SK-N-SH treated with all-trans-retinoic acid at 6 μM for 48 hours (cell line): ENCODE results near the gene NCDN.

Experiments used
- ATAC-seq: fragments of 200-7000 bp; cut with Tn5 transposase; 3 replicates; pipeline ENCODE4 v1.9.1; 2020; ENCODE audit warnings: mild to moderate bottlenecking, moderate library complexity
- ARNTL ChIP-seq: fragments of 450-650 bp; formaldehyde crosslinking; IDR thresholded peaks from 2 replicates; pipeline ENCODE4 v1.5.0; 2020; ENCODE audit warnings: low read depth, mild to moderate bottlenecking, moderate library complexity, borderline replicate concordance
- BACH2 ChIP-seq: fragments of 250-450 bp; sonication (Bioruptor Pico); IDR thresholded peaks from 2 replicates; pipeline ENCODE4 v1.9.0; 2021; ENCODE audit warnings: mild to moderate bottlenecking, borderline replicate concordance
- CSDC2 ChIP-seq: fragments of 250-450 bp; sonication (Bioruptor Pico); IDR thresholded peaks from 2 replicates; pipeline ENCODE4 v1.5.0; 2020; ENCODE audit warnings: mild to moderate bottlenecking, moderate library complexity
- ESRRG ChIP-seq: fragments of 250-450 bp; sonication (Bioruptor Pico); IDR thresholded peaks from 2 replicates; pipeline ENCODE4 v1.6.1; 2021; ENCODE audit warnings: mild to moderate bottlenecking
- GLIS3 ChIP-seq: fragments of 250-450 bp; sonication (Bioruptor Pico); IDR thresholded peaks from 2 replicates; pipeline ENCODE4 v1.5.0; 2020; ENCODE audit warnings: mild to moderate bottlenecking, moderate library complexity
- ISL1 ChIP-seq: fragments of 250-450 bp; sonication (Bioruptor Pico); IDR thresholded peaks from 2 replicates; pipeline ENCODE4 v2.1.2; 2022; ENCODE audit warnings: mild to moderate bottlenecking, moderate library complexity
- PPARA ChIP-seq: fragments of 250-450 bp; sonication (Bioruptor Pico); IDR thresholded peaks from 2 replicates; pipeline ENCODE4 v1.5.0; 2020; ENCODE audit warnings: mild to moderate bottlenecking, borderline replicate concordance
- RARB ChIP-seq: fragments of 250-450 bp; sonication (Bioruptor Pico); IDR thresholded peaks from 2 replicates; pipeline ENCODE4 v1.8.0; 2021; ENCODE audit warnings: mild to moderate bottlenecking, moderate library complexity
- SNAI2 ChIP-seq: fragments of 250-450 bp; sonication (Bioruptor Pico); IDR thresholded peaks from 2 replicates; pipeline ENCODE4 v1.5.0; 2020; ENCODE audit warnings: mild to moderate bottlenecking, moderate library complexity
- TCF4 ChIP-seq: fragments of 250-450 bp; sonication (Bioruptor Pico); IDR thresholded peaks from 2 replicates; pipeline ENCODE4 v1.8.0; 2021; ENCODE audit warnings: mild to moderate bottlenecking, moderate library complexity, borderline replicate concordance
- TOX ChIP-seq: fragments of 250-450 bp; sonication (Bioruptor Pico); IDR thresholded peaks from 2 replicates; pipeline ENCODE4 v1.8.0; 2021; ENCODE audit warnings: mild to moderate bottlenecking, moderate library complexity, borderline replicate concordance
- ZC3H10 ChIP-seq: fragments of 250-450 bp; sonication (Bioruptor Pico); IDR thresholded peaks from 2 replicates; pipeline ENCODE4 v1.5.1; 2021; ENCODE audit warnings: mild to moderate bottlenecking, moderate library complexity
- ZFP3 ChIP-seq: fragments of 250-450 bp; sonication (Bioruptor Pico); IDR thresholded peaks from 2 replicates; pipeline ENCODE4 v1.5.0; 2020; ENCODE audit warnings: mild to moderate bottlenecking, moderate library complexity
- ZFP30 ChIP-seq: fragments of 450-650 bp; formaldehyde crosslinking; IDR thresholded peaks from 2 replicates; pipeline ENCODE4 v1.5.0; 2022; ENCODE audit warnings: mild to moderate bottlenecking, moderate library complexity
- ZNF565 ChIP-seq: fragments of 450-650 bp; formaldehyde crosslinking; conservative IDR thresholded peaks from 2 replicates; pipeline ENCODE4 v1.5.0; 2020; ENCODE audit warnings: low read depth, mild to moderate bottlenecking, moderate library complexity
- ZNF70 ChIP-seq: fragments of 450-650 bp; formaldehyde crosslinking; IDR thresholded peaks from 2 replicates; pipeline ENCODE4 v1.5.0; 2020; ENCODE audit warnings: mild to moderate bottlenecking, moderate library complexity
- ZNF8 ChIP-seq: fragments of 450-650 bp; formaldehyde crosslinking; IDR thresholded peaks from 2 replicates; pipeline ENCODE4 v1.5.0; 2020; ENCODE audit warnings: mild to moderate bottlenecking, moderate library complexity
- TF ChIP-seq, protein P1 (sequence below): fragments of 250-450 bp; sonication (Bioruptor Pico); IDR thresholded peaks from 2 replicates; pipeline ENCODE4 v1.8.0; 2020; ENCODE audit warnings: mild to moderate bottlenecking, moderate library complexity, borderline replicate concordance
- TF ChIP-seq, protein P2 (sequence below): fragments of 250-450 bp; sonication (Bioruptor Pico); IDR thresholded peaks from 2 replicates; pipeline ENCODE4 v1.5.1; 2021; ENCODE audit warnings: mild to moderate bottlenecking, moderate library complexity
- TF ChIP-seq, protein P3 (sequence below): fragments of 250-450 bp; sonication (Bioruptor Pico); IDR thresholded peaks from 2 replicates; pipeline ENCODE4 v1.5.1; 2020; ENCODE audit warnings: low read depth, mild to moderate bottlenecking, moderate library complexity
- TF ChIP-seq, protein P4 (sequence below): fragments of 250-450 bp; sonication (Bioruptor Pico); IDR thresholded peaks from 2 replicates; pipeline ENCODE4 v1.5.0; 2020; ENCODE audit warnings: mild to moderate bottlenecking, moderate library complexity

The NCDN gene

DNA sequence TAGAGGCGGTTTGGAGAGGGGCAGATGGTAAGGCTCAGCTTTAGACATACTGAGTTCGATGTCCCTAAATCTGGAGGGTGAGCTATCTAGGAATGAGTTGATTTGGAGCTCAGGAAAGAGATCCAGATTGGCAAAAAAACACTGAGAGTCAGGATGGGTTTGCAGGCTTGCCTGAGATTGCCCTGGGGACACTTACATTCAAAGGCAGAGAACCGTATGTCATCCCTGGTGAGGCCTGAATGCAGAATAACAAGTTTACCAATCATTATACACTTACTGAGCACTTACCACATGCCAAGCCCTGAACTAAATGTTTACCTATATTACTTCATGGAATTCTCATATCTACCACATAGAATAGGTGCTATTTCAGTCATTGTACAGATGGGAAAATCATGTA, 43.0 kb downstream of the NCDN start:
- TF ChIP-seq PPARA (no peak), ARNTL (CRISPR knock-in tag) (no peak), SNAI2 (CRISPR knock-in tag) (no peak), ZNF8 (no peak), TOX (CRISPR knock-in tag) (no peak)
- TF ChIP-seq, protein P1, sequence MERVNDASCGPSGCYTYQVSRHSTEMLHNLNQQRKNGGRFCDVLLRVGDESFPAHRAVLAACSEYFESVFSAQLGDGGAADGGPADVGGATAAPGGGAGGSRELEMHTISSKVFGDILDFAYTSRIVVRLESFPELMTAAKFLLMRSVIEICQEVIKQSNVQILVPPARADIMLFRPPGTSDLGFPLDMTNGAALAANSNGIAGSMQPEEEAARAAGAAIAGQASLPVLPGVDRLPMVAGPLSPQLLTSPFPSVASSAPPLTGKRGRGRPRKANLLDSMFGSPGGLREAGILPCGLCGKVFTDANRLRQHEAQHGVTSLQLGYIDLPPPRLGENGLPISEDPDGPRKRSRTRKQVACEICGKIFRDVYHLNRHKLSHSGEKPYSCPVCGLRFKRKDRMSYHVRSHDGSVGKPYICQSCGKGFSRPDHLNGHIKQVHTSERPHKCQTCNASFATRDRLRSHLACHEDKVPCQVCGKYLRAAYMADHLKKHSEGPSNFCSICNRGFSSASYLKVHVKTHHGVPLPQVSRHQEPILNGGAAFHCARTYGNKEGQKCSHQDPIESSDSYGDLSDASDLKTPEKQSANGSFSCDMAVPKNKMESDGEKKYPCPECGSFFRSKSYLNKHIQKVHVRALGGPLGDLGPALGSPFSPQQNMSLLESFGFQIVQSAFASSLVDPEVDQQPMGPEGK (CRISPR knock-in tag) = no peak
- TF ChIP-seq, all 23 proteins: peak for 0
- ATAC-seq = no peak

DNA sequence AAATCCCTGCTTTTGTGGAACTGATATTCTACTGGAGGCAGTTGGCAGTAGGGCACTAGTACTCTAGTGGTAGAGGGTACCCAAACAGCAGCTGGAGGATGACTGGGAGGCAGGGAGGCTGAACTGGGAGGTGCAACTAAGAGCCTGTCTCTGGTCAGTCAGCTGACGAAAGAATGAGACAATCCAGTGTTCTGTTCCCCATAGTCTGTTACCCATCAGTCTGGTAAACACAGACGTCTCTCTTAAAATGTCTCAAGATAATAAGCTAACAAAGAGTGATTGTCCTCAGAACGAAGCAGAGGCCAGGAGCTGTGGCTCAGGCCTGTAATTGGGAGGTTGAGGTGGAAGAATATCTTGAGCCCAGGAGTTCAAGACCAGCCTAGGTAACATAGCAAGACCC, 45.9 kb downstream of the NCDN start:
- ATAC-seq = no peak
- TF ChIP-seq RARB (CRISPR knock-in tag) (no peak), ESRRG (CRISPR knock-in tag) (no peak), TCF4 (CRISPR knock-in tag) (no peak), ZNF70 (no peak), ISL1 (CRISPR knock-in tag) (no peak), ZC3H10 (no peak), BACH2 (CRISPR knock-in tag) (no peak)
- TF ChIP-seq, protein P2, sequence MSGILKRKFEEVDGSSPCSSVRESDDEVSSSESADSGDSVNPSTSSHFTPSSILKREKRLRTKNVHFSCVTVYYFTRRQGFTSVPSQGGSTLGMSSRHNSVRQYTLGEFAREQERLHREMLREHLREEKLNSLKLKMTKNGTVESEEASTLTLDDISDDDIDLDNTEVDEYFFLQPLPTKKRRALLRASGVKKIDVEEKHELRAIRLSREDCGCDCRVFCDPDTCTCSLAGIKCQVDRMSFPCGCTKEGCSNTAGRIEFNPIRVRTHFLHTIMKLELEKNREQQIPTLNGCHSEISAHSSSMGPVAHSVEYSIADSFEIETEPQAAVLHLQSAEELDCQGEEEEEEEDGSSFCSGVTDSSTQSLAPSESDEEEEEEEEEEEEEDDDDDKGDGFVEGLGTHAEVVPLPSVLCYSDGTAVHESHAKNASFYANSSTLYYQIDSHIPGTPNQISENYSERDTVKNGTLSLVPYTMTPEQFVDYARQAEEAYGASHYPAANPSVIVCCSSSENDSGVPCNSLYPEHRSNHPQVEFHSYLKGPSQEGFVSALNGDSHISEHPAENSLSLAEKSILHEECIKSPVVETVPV (CRISPR knock-in tag) = no peak

DNA sequence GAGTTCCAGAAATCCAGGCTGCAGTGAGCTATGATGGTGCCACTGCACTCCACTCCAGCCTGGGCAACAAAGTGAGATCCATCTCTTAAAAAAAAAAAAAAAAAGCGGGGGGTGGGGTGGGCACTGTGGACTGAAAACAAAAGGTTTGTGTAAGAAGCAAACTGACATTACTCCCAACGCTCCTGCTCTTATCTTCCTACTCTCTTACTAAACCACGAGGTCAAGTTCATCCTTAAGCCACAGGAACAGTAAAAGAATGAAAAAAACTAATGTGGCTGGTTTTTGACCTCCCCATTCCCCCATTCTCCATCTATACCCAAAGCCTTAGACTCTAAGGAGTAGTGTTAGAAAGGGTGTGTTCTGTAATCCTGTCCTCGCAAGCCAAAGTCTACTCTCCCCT, 46.3 kb downstream of the NCDN start:
- TF ChIP-seq RARB (CRISPR knock-in tag) (no peak), CSDC2 (CRISPR knock-in tag) (no peak)
- TF ChIP-seq, protein P1 (CRISPR knock-in tag) = no peak
- ATAC-seq = no peak

DNA sequence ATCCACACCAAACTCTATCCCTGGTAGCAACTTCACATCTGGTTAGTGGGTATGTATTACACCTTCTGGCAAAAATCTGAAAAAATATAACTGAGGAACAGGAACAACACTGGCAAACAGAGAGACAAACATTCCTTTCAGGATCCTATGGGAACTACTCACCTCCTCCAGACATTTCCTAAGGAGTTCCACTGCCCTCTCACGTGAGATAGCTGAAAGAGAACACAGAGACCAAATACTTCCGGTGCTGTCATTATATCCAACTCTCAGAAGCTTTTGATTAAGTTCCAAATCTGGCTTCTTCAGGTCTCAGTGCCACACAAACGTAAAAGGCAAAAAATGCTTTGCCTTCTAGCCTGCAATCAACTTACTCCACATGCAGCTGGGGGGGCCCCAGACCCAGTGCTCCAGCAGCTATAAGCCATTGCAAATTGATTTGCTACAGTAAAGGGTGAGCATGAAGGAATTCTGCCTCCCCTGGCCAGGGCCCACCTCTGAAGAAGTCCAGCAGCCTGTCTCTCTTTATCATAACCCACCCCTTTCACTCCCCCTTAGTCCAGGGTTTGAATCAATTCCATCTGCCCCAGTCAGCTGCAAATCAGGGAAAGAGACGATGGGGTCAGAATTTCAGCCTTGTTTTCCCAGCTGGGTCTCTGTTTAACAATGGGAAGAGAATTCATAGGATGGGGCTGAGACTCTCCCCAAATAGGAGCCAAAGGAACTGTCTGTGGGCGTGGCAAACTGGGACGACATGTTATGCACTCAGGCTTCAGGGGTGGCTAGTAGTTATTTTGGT, 47.7 kb downstream of the NCDN start:
- peak; percentile 70 for ATAC-seq
- no peak for TF ChIP-seq ZFP30 (CRISPR knock-in tag)
- TF ChIP-seq, protein P3, sequence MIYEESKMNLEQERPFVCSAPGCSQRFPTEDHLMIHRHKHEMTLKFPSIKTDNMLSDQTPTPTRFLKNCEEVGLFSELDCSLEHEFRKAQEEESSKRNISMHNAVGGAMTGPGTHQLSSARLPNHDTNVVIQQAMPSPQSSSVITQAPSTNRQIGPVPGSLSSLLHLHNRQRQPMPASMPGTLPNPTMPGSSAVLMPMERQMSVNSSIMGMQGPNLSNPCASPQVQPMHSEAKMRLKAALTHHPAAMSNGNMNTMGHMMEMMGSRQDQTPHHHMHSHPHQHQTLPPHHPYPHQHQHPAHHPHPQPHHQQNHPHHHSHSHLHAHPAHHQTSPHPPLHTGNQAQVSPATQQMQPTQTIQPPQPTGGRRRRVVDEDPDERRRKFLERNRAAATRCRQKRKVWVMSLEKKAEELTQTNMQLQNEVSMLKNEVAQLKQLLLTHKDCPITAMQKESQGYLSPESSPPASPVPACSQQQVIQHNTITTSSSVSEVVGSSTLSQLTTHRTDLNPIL (CRISPR knock-in tag) = no peak
- TF ChIP-seq GLIS3 (CRISPR knock-in tag) = no peak
- no peak for TF ChIP-seq ARNTL (CRISPR knock-in tag)
- TF ChIP-seq TOX (CRISPR knock-in tag) = no peak
- TF ChIP-seq ZNF70 = no peak
- TF ChIP-seq, protein P1 (CRISPR knock-in tag) = no peak
- TF ChIP-seq, protein P4, sequence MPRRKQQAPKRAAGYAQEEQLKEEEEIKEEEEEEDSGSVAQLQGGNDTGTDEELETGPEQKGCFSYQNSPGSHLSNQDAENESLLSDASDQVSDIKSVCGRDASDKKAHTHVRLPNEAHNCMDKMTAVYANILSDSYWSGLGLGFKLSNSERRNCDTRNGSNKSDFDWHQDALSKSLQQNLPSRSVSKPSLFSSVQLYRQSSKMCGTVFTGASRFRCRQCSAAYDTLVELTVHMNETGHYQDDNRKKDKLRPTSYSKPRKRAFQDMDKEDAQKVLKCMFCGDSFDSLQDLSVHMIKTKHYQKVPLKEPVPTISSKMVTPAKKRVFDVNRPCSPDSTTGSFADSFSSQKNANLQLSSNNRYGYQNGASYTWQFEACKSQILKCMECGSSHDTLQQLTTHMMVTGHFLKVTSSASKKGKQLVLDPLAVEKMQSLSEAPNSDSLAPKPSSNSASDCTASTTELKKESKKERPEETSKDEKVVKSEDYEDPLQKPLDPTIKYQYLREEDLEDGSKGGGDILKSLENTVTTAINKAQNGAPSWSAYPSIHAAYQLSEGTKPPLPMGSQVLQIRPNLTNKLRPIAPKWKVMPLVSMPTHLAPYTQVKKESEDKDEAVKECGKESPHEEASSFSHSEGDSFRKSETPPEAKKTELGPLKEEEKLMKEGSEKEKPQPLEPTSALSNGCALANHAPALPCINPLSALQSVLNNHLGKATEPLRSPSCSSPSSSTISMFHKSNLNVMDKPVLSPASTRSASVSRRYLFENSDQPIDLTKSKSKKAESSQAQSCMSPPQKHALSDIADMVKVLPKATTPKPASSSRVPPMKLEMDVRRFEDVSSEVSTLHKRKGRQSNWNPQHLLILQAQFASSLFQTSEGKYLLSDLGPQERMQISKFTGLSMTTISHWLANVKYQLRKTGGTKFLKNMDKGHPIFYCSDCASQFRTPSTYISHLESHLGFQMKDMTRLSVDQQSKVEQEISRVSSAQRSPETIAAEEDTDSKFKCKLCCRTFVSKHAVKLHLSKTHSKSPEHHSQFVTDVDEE (CRISPR knock-in tag) = no peak
- TF ChIP-seq ZC3H10 = no peak
- TF ChIP-seq ZFP3 = no peak
- no peak for TF ChIP-seq ESRRG (CRISPR knock-in tag)
- no peak for TF ChIP-seq TCF4 (CRISPR knock-in tag)
- TF ChIP-seq SNAI2 (CRISPR knock-in tag) = no peak
- TF ChIP-seq, protein P2 (CRISPR knock-in tag) = no peak
- TF ChIP-seq ZNF565 (CRISPR knock-in tag) = no peak
- no peak for TF ChIP-seq ISL1 (CRISPR knock-in tag)
